HepG2 (cell line): ENCODE data around the gene SLC25A14. TPM values are rescaled to one million over a fixed set of nuclear protein-coding genes. Genes with fewer than 3 reads are reported as not detected.

ENCODE experiments used
- ATAC-seq: fragments of 200-7000 bp; cut with Tn5 transposase; 3 replicates; pipeline ENCODE4 v1.9.1; 2020; ENCODE audit warnings: mild to moderate bottlenecking, moderate library complexity
- BruUV-seq: library from RNA; stranded (reverse); fragments of 400-500 nt; replicated peaks from 2 replicates; lab custom pipeline; 2021; lab: Mats Ljungman, UMichigan
- CTCF ChIA-PET: fragments of 300-600 bp; formaldehyde crosslinking; extraction: SDS; loops from one replicate; lab custom pipeline; 2021; ENCODE audit warnings: low total read pairs, inconsistent platforms, low intra/inter-chr PET ratio; lab: Yijun Ruan, JAX
- POLR2A ChIA-PET: fragments of 350-600 bp; sonication (Branson Sonifier 250); formaldehyde crosslinking; loops from one replicate; lab custom pipeline; 2020; ENCODE audit warnings: antibody characterized with exemption, inconsistent platforms; lab: Yijun Ruan, JAX
- DNase-seq: peaks from one replicate; pipeline ENCODE4 v3.0.0-alpha.2; 2015; ENCODE audit warnings: low spot score
- FAIRE-seq: peaks from 3 replicates; lab custom pipeline; 2011; peaks lifted over from hg19 to GRCh38; lab: Jason Lieb, UNC
- H2AFZ ChIP-seq: one replicate; pipeline ENCODE4 v1.6.1; 2011; ENCODE audit warnings: low read length, inconsistent platforms
- H3K27ac ChIP-seq: fragments of 300-600 bp; 3 replicates; pipeline ENCODE4 v1.8.0; 2011; ENCODE audit warnings: mixed run types, mild to moderate bottlenecking, mixed read lengths, low read length, inconsistent platforms; ENCODE audit not compliant: insufficient read depth; ENCODE audit errors: extremely low read length
- H3K27me3 ChIP-seq, 2 experiments: fragments of 200-600 bp in 1 of 2; 2 replicates in 1 of 2; 3 replicates in 1 of 2; pipeline versions ENCODE4 v1.6.0 to v1.8.0; 2011; ENCODE audit warnings: low read length in 2 of 2, mild to moderate bottlenecking in 2 of 2, moderate library complexity in 2 of 2, inconsistent platforms in 1 of 2; ENCODE audit not compliant: insufficient read depth in 2 of 2, control insufficient read depth in 1 of 2
- H3K36me3 ChIP-seq, 2 experiments: fragments of 200-600 bp in 1 of 2; replicated peaks in 1 of 2; 2 replicates in 1 of 2; 3 replicates in 1 of 2; pipeline versions ENCODE4 v1.5.1 to v1.8.0; 2011; ENCODE audit warnings: low read length in 2 of 2, inconsistent platforms in 1 of 2; ENCODE audit not compliant: insufficient read depth in 2 of 2, control insufficient read depth in 1 of 2
- H3K4me1 ChIP-seq: 2 replicates; pipeline ENCODE4 v1.5.1; 2012; ENCODE audit warnings: low read length, inconsistent platforms; ENCODE audit not compliant: insufficient read depth
- H3K4me2 ChIP-seq: 2 replicates; pipeline ENCODE4 v1.6.0; 2011; ENCODE audit warnings: low read depth, low read length, inconsistent platforms
- H3K4me3 ChIP-seq, 3 experiments: fragments of 200-600 bp in 1 of 3; sonication (generic), shearing (Covaris generic) in 1 of 3; replicated peaks in 1 of 3; 2 replicates each; pipeline ENCODE4 v1.5.1; 2011 to 2016; ENCODE audit warnings: low read length in 3 of 3, inconsistent platforms in 2 of 3, low read depth in 2 of 3, mild to moderate bottlenecking in 2 of 3, control low read depth in 1 of 3, mixed read lengths in 1 of 3; ENCODE audit not compliant: insufficient read depth in 1 of 3
- H3K79me2 ChIP-seq: one replicate; pipeline ENCODE4 v1.6.1; 2011; ENCODE audit warnings: low read length, inconsistent platforms; ENCODE audit not compliant: insufficient read depth
- H3K9ac ChIP-seq: 2 replicates; pipeline ENCODE4 v1.6.0; 2011; ENCODE audit warnings: mild to moderate bottlenecking, low read depth, low read length, inconsistent platforms; ENCODE audit not compliant: insufficient read depth
- H3K9me3 ChIP-seq: 2 replicates; pipeline ENCODE4 v1.5.1; 2012; ENCODE audit warnings: mild to moderate bottlenecking, low read length
- H4K20me1 ChIP-seq: 2 replicates; pipeline ENCODE4 v1.6.0; 2011; ENCODE audit warnings: inconsistent platforms, mild to moderate bottlenecking, low read length, moderate library complexity; ENCODE audit not compliant: insufficient read depth
- CBX1 ChIP-seq: IDR thresholded peaks from one replicate; pipeline ENCODE4 v1.6.1; 2016; ENCODE audit warnings: antibody characterized with exemption, low read depth
- GZF1 ChIP-seq: sonication (generic); formaldehyde crosslinking; IDR thresholded peaks from 2 replicates; pipeline ENCODE4 v1.5.1; 2020; ENCODE audit warnings: mild to moderate bottlenecking, missing genetic modification reagents
- HDAC1 ChIP-seq: sonication (generic); formaldehyde crosslinking; IDR thresholded peaks from 2 replicates; pipeline ENCODE4 v1.5.1; 2020; ENCODE audit warnings: mild to moderate bottlenecking, missing genetic modification reagents
- HDAC2 ChIP-seq: sonication (generic); formaldehyde crosslinking; IDR thresholded peaks from 2 replicates; pipeline ENCODE4 v1.4.0; 2020; ENCODE audit warnings: missing genetic modification reagents
- NCOA5 ChIP-seq: sonication (generic); formaldehyde crosslinking; IDR thresholded peaks from 2 replicates; pipeline ENCODE4 v1.4.0; 2020; ENCODE audit warnings: missing genetic modification reagents
- ONECUT2 ChIP-seq: sonication (generic); formaldehyde crosslinking; IDR thresholded peaks from 2 replicates; pipeline ENCODE4 v1.4.0; 2020; ENCODE audit warnings: missing genetic modification reagents
- PLSCR1 ChIP-seq: sonication (generic); formaldehyde crosslinking; IDR thresholded peaks from 2 replicates; pipeline ENCODE4 v1.5.0; 2020; ENCODE audit warnings: missing genetic modification reagents, mild to moderate bottlenecking, borderline replicate concordance
- ZBTB44 ChIP-seq: sonication (generic); formaldehyde crosslinking; IDR thresholded peaks from 2 replicates; pipeline ENCODE4 v1.4.0; 2020; ENCODE audit warnings: missing genetic modification reagents
- ZNF891 ChIP-seq: sonication (generic); formaldehyde crosslinking; IDR thresholded peaks from 2 replicates; pipeline ENCODE4 v1.5.0; 2020; ENCODE audit warnings: mild to moderate bottlenecking, missing genetic modification reagents
- WGBS: methylation state at CpG from one replicate; pipeline ENCODE4 v1.1.6; 2017; ENCODE audit warnings: low lambda C conversion rate; 5-methylcytosine and 5-hydroxymethylcytosine counted together
- in situ Hi-C: cut with HindIII; loops from 2 replicates; pipeline ENCODE4 v1.10.0; 2017; ENCODE audit warnings: low pct_unique_long_range_greater_than_20kb; ENCODE audit not compliant: extremely low pct_ligation_motif_present
- intact Hi-C: fragments of 100-400 bp; cut with micrococcal nuclease; formaldehyde crosslinking; loops from one replicate; pipeline ENCODE4 v1.10.0; 2022; ENCODE audit not compliant: unreplicated experiment
- polyA plus RNA-seq, 8 experiments: library from polyadenylated mRNA; depleted of rRNA in 3 of 8; stranded (reverse) in 7 of 8; unstranded in 1 of 8; fragments of >200 nt; fragmentation: Illumina TruSeq in 4 of 8; extraction: Trizol in 4 of 8; gene quantifications; 2 replicates each; pipeline versions ENCODE4 v1.2.1 to v1.2.3, GENCODE V29; 2011 to 2016; ENCODE audit warnings: low read depth in 4 of 8, missing spikeins in 1 of 8, mixed read lengths in 1 of 8; ENCODE audit not compliant: insufficient read depth in 1 of 8
- total RNA-seq, 5 experiments: library from RNA; depleted of rRNA; stranded (reverse); fragments of >200 nt; fragmentation: Illumina TruSeq; extraction: Trizol; gene quantifications; 2 replicates each; pipeline ENCODE4 v1.2.3, GENCODE V29; 2016; ENCODE audit warnings: low read depth in 1 of 5
- TF ChIP-seq, protein P1 (sequence below): sonication (generic); formaldehyde crosslinking; IDR thresholded peaks from 2 replicates; pipeline ENCODE4 v1.8.0; 2022; ENCODE audit warnings: missing genetic modification reagents, mild to moderate bottlenecking, borderline replicate concordance
- TF ChIP-seq, protein P2 (sequence below): sonication (generic); formaldehyde crosslinking; IDR thresholded peaks from 2 replicates; pipeline ENCODE4 v1.4.0; 2020; ENCODE audit warnings: missing genetic modification reagents
- TF ChIP-seq, protein P3 (sequence below): sonication (generic); formaldehyde crosslinking; IDR thresholded peaks from 2 replicates; pipeline ENCODE4 v1.5.0; 2020; ENCODE audit warnings: missing genetic modification reagents, mild to moderate bottlenecking, borderline replicate concordance
- TF ChIP-seq, protein P4 (sequence below): IDR thresholded peaks from 2 replicates; pipeline ENCODE4 v1.6.1; 2012; ENCODE audit warnings: inconsistent platforms

The SLC25A14 gene
- total and polyA plus RNA-seq, 2 of the 13 experiments (the other 11 are each of a cell fraction or from before 2014, with no cell fraction given): 14.0 to 15.6 TPM

DNA sequence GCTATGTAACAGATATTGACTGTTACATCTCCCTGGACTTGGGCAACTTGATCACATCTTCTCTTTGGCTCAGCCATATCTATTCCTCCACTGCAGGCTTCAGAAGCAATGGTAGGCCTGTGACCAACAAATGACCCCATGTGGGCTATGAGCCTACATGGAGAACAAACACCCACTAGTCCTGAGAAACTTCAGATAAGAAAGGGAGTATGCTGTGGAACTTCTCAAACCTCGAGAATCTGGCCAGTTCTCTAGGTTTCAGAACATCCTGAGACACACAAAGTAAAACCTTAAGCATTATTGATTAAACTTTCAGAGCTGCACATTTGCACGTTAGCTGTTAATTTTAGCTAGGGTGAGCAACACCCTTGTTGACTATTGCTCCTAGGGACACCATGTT lies 78.3 kb downstream of the SLC25A14 start:
- no peak for FAIRE-seq
- in situ Hi-C loops: no loop called here
- CTCF ChIA-PET: no interaction called here

More for the DNA sequence above, 78.3 kb downstream of the SLC25A14 start:
- Histone ChIP-seq H4K20me1 (no peaks in the 10 kb centered on the region), H3K4me1 (no peaks in the 10 kb centered on the region), H3K4me2 (no peak overlapping the region), H2AFZ (no peak overlapping the region), H3K9me3 (no peaks in the 10 kb centered on the region), H3K79me2 (no peaks in the 10 kb centered on the region), H3K4me3 (no peak overlapping the region), H3K36me3 (no peaks in the 10 kb centered on the region), H3K27me3 (no peaks in the 10 kb centered on the region), H3K9ac (no peak overlapping the region), H3K27ac (no peak overlapping the region)
- no peak for ATAC-seq
- TF ChIP-seq NCOA5 (no peak), HDAC1 (CRISPR knock-in tag) (no peak), GZF1 (no peak), CBX1 (no peak), ZNF891 (no peak), ONECUT2 (CRISPR knock-in tag) (no peak), ZBTB44 (CRISPR knock-in tag) (no peak), HDAC2 (no peak), PLSCR1 (CRISPR knock-in tag) (no peak)
- TF ChIP-seq, protein P1, sequence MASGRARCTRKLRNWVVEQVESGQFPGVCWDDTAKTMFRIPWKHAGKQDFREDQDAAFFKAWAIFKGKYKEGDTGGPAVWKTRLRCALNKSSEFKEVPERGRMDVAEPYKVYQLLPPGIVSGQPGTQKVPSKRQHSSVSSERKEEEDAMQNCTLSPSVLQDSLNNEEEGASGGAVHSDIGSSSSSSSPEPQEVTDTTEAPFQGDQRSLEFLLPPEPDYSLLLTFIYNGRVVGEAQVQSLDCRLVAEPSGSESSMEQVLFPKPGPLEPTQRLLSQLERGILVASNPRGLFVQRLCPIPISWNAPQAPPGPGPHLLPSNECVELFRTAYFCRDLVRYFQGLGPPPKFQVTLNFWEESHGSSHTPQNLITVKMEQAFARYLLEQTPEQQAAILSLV (CRISPR knock-in tag): no peak
- TF ChIP-seq, protein P2, sequence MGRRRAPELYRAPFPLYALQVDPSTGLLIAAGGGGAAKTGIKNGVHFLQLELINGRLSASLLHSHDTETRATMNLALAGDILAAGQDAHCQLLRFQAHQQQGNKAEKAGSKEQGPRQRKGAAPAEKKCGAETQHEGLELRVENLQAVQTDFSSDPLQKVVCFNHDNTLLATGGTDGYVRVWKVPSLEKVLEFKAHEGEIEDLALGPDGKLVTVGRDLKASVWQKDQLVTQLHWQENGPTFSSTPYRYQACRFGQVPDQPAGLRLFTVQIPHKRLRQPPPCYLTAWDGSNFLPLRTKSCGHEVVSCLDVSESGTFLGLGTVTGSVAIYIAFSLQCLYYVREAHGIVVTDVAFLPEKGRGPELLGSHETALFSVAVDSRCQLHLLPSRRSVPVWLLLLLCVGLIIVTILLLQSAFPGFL (CRISPR knock-in tag): no peak
- TF ChIP-seq, protein P3, sequence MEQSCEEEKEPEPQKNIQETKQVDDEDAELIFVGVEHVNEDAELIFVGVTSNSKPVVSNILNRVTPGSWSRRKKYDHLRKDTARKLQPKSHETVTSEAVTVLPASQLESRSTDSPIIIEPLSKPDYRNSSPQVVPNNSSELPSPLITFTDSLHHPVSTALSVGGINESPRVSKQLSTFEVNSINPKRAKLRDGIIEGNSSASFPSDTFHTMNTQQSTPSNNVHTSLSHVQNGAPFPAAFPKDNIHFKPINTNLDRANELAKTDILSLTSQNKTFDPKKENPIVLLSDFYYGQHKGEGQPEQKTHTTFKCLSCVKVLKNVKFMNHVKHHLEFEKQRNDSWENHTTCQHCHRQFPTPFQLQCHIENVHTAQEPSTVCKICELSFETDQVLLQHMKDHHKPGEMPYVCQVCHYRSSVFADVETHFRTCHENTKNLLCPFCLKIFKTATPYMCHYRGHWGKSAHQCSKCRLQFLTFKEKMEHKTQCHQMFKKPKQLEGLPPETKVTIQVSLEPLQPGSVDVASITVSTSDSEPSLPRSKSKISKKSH (CRISPR knock-in tag): no peak
- TF ChIP-seq, protein P4, sequence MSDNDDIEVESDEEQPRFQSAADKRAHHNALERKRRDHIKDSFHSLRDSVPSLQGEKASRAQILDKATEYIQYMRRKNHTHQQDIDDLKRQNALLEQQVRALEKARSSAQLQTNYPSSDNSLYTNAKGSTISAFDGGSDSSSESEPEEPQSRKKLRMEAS: no peak
- POLR2A ChIA-PET: interaction anchor here (0.6 kb wide), 1 partner anchor 257 kb away, joined by 3 read pairs; no protein-coding TSS in a partner anchor
- intact Hi-C loops: no loop called here
- BruUV-seq: no TSS peak
- WGBS: 17% methylated on average over 1 of the region's 2 CpGs
- no peak for DNase-seq
